Kidney capillary endothelial cell (primary cell): ENCODE data around the gene APOBEC3G.
A peak's percentile ranks its signal among the peaks of the same experiment; 100 is the strongest.

Experiments used
- DNase-seq: peaks from one replicate; pipeline ENCODE4 v3.0.0-alpha.2; 2018; ENCODE audit warnings: low spot score

The APOBEC3G gene

DNA sequence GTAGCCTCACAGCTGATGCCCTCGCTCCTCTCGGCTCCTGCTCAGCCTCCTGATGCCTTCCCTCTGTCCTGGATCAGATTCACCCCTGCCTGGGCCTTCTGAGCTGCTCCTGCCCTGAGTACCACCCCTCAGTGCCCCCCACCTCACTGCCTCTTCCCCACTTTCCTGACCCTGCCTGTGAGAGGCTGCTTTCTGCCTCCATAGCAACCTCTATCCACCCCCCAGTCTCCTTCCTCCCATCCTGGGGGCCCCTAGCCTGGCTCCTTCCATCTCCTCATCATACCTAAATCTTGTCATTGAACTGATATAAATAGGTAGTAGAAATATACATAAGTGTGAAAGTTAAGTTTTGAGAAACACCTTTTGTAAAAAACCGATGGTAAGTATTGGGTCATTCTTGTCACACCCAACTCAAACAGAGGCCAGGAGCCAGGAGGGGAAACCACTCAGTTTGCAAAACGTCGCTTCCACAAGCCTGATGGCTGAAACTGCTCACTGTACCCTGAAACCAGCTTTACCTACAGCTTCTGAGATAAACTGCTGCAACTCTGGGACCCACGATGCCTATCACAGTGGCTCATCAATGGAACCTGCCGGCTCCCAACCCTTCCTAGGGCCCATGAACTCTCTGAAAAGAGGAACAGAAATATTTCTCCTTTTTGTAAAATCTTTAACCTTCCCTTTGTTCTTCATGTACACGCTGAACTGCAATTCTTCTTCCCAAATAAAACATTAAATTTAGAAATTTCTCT lies 15.2 kb downstream of the APOBEC3G start:
- no peak for DNase-seq

DNA sequence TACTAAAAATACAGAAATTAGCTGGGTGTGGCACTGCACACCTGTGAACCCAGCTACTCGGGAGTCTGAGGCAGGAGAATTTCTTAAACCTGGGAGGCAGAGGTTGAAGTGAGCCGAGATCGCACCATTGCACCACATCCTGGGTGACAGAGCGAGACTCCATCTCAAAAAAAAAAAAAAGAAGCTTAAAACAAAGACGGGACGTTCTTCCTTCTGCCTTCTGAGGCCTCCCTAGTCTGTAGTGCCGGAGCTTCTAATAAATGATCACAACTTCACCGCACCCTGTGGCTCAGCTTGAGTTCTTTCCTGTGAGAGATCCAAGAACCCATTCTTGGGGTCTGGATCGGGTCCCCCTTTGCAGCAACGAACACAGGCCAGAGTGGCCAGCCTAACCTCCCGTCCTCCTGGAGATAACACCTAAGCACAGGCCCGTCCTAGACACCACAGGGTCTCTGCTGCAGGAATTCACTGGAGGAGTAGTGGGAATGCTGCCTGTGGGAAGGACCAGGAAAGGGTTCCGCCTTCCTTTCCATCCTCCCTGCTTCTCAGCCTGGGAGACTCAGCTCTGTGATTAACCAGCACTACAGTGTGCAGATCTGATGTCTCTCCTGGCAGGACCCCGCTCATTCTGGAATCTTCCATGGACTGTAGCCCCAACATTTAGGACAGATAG lies 17.8 kb downstream of the APOBEC3G start:
- DNase-seq: no peak

- no peak for DNase-seq
Measured at GRCh38 chr22:39095971-39096370, 18.9 kb downstream of the APOBEC3G start.

DNA sequence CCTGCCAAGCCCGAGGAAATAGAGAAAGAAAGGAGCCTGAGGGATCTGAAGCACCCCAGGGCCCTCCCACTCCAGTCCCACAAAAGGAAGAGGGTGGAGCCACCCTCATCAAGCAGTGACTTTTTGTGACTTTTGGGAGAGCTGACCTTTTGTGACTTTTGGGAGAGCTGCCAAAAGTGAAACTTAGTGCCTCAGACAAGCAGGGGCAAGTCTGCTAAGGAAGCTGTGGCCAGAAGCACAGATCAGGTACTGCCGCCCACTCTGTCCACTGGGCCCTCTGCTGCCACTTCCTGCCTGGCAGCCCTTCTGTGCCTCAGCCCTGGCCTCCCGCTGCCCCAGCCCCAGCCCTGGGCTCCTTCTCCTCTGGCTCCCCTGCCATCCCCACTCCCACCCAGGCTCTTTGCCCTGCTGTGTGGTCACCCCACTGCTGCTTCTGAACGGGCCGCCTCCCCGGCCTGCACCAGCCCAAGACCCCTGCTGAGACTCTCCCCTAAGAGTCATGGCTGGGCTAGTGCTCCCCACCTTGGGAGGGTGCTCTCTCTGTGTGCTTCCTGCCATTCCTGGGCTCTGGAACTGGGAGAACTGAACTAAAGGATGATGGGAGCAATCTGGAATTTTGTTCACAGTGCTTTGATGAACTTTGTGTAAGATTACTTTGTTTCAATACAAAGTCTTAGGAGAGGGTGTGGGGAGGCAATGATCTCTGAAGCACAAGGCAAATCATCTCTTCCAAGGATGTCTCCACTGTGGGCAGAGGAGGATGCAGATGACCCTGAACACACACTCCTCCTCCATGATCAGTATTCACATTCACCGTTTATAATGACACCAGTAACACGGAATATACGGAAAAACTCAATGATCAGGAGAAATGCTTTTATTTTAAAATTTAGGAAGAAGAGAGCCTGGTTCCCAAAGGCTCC lies 20.3 kb downstream of the APOBEC3G start, which contains the start of gene APOBEC3H:
APOBEC3H (plus strand) TSS at position 147 of the 923 bp plus-strand sequence. CDS start 3,035 bp downstream, outside the sequence.
- no peak for DNase-seq

- DNase-seq: no peak
Measured at GRCh38 chr22:39098026-39098425, 21.0 kb downstream of the APOBEC3G start.

DNA sequence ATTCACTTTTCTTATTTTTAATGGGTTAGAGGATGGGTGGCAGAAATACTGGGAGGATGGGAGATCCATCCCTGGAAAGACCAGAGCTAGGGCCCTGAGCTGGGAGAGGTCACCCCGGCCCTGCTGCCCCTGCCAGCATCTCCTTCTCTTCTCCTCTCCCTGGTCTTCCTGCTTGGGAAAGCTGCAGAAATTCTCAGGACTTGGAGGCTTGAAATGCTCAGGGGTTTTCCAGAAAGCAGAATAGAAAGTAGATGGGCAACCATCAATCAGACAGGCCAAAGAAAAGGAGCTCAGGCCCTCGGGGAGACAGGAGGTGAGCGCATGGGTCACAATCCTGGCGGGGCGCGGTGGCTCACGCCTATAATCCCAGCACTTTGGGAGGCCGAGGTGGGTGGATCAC lies 21.5 kb downstream of the APOBEC3G start:
- no peak for DNase-seq

- no peak for DNase-seq
Measured at GRCh38 chr22:39101226-39101625, 24.2 kb downstream of the APOBEC3G start.

DNA sequence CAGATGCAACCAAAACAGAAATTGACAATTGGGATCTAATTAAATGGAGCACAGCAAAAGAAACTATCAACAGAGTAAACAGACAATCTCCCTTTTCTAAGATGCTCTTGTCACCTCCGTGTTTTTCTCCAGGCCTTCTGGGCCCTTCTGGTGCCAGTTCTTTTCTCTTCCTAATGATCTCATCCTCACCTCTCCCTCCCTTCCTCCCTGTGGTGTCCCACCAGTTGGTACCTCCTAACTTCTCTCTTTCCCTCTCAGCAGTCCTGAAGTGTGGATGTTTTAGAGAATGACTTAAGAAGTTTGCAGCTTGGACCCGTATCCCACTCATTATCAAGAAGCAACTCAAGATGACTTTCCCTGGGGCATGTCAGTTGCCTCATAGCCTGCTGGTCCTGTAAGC lies 26.4 kb downstream of the APOBEC3G start:
- DNase-seq: no peak

DNA sequence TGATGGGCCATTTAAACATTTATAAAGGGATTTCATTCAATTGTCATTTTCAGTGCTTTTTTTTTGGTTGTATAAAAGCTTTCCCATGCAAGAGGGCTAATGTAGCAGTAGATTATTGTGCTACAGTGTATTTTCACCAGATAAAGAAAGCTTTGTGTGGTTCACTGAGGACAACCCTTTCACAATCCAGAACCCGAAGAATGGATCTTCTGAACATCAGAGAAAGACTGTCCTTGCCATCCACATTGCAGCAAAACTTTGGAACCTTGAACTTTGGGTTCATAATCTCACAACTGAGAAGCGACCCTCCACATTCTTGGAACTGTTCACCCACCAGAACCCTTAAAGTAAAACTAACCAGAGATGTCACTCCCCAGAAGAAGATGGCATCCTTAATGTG lies 29.3 kb downstream of the APOBEC3G start:
- no peak for DNase-seq

DNA sequence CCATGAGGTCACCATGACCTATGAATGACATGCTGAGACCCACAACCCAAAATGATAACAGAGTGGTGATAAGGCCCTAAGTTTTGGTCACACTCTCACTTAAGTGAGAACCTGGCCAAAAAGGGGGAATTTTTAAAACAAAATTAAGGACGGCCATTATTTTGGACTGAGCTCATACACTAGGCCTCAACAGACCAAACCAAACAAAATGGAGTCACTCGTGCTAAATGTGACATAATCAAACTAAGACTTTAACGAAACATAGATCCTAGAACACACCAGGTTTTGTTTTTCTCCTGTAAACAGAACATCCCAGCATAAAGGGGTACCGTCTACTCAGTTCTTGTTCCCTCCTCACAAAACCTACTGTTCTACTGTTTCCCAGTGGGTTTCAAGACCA lies 31.4 kb downstream of the APOBEC3G start:
- no peak for DNase-seq

DNA sequence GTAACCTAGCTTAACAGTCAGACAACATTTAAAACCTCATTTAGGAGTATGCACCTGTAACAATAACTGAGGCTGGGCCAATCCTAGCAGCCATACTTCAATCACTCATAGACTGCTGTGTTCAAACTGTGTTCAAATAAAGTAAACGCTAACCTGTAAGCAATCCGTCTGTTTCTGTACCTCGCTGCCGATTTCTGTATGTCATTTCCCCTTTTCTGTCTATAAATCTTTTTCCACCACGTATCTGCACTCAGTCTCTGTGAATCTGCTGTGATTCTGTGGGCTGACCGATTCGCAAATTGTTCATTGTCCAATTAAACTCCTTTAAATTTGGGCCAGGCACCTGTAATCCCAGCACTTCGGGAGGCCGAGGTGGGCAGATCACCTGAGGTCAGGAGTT lies 32.3 kb downstream of the APOBEC3G start:
- no peak for DNase-seq

DNA sequence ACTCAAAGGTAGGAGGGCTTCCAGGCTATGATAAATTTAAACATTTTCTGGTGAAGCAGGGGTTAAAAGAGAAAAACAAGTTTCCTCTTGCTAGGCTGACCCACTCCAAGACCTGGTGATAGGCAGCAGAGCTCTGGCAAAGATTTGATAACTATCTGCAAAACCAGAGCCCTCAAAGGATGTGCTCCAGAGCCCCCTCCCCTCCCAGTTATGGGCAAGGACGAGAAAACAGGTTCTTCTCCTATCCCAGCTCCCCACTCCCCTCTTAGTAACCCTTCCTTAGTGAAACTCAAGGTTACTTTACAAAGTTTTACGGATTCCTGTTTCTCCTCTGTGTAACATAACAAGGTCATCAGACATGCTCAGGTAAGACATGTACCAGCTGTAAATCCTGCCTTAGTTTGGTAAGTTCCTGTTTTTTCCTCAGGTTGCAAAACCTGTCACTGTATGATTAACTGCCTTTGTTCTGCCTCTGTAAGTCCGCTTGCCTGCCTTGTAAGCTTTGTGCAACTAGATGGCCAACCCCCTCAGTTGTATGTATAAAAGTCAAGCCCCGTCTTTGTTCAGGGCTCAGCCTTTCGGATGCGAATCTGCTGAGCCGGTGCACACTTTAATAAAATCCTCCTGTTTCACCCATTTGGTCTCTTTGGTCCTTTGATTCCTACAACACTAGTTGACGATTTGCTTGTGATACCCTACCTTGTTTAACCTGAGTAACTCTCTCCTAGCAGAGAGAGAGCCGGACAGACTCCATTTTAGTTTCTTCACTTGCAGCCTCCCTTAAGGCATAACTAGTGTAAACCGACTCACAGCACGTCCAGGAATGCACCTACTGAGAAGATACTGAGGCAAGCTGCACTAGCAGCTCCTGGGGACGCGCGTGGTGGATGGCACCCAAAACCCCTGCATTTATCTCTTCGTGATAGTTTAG lies 33.8 kb downstream of the APOBEC3G start:
- DNase-seq: no peak

DNA sequence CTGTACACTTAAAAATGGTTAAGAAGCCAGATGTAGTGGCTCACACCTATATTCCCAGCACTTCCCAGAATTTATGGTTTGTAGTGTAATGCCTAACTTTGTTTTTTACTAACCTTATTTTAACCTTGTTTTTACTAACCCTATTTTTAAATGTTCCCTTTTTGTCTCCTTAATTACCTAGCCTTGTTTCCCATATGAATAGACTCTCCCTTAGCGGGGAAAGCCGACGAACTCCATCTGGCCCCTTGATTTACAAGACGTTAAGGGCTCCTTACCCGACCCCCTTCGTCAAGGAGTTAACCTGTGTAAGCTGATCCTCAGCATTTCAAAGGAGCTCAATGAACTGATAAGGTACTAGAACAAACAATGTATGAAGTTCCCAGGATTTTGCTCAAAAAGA lies 37.0 kb downstream of the APOBEC3G start:
- no peak for DNase-seq

DNA sequence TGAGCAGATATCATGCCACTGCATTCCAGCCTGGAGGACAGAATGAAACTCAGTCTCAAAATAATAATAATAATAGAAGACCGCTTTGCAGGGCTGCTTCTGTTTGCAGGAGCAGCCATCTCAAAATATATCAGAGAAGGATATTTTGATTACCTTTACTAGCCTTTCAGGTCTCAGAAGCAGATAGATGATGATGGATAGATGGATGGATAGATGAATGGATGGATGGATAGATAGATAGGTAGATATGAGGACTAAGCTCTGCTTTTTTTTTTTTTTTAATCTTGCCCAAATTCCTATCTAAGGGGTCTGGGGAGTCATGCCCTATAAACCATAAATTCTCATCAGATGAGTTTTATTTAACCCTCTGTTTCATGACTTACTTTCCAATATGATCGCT lies 38.5 kb downstream of the APOBEC3G start:
- DNase-seq: no peak

GRCh38 chr22:39115977-39116621 lies 39.0 kb downstream of the APOBEC3G start:
- DNase-seq: no peak

- peak; percentile 10 for DNase-seq
Measured at GRCh38 chr22:39117585-39118191, 40.6 kb downstream of the APOBEC3G start.

DNA sequence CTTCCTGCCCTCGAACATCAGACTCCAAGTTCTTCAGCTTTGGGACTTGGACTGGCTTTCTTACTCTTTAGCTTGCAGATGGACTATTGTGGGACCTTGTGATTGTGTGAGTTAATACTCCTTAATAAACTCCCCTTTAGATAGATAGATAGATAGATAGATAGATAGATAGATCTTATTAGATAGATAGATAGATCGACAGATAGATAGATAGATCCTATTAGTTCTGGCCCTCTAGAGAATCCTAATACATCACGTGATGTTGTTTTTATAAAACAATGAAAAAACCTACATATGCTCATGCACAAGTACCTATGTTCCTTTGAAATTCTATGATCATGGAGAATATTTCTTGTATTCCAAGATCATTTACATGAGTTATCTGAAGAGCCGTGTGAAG lies 43.9 kb downstream of the APOBEC3G start:
- no peak for DNase-seq

DNA sequence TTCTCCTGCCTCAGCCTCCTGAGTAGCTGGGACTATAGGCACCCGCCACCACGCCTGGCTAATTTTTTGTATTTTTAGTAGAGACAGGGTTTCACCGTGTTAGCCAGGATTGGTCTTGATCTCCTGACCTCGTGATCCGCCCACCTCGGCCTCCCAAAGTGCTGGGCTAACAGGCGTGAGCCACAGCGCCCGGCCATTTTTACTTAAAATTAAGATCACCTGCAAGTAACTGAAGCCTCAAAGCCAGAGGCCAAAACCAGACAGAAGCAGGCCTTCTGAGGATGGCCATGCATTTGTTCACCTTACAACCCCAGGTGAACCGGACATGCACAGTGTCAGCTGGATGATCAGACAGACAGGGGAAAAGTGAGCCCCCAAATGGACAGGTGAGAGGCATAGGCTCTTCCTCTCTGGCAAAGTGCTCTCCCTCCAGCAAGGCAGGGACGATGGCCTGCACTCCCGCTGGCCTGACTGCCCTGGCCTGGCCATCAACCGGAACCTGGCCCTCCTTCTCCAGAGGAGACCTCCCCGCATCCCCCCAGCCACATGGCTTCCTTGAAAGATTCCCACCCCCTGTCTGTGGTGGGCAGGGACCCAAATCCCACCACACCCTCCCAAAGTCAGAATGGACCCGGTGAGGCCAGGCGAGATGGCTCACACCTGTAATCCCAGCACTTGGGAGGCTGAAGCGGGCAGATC lies 45.8 kb downstream of the APOBEC3G start:
- DNase-seq: no peak

DNA sequence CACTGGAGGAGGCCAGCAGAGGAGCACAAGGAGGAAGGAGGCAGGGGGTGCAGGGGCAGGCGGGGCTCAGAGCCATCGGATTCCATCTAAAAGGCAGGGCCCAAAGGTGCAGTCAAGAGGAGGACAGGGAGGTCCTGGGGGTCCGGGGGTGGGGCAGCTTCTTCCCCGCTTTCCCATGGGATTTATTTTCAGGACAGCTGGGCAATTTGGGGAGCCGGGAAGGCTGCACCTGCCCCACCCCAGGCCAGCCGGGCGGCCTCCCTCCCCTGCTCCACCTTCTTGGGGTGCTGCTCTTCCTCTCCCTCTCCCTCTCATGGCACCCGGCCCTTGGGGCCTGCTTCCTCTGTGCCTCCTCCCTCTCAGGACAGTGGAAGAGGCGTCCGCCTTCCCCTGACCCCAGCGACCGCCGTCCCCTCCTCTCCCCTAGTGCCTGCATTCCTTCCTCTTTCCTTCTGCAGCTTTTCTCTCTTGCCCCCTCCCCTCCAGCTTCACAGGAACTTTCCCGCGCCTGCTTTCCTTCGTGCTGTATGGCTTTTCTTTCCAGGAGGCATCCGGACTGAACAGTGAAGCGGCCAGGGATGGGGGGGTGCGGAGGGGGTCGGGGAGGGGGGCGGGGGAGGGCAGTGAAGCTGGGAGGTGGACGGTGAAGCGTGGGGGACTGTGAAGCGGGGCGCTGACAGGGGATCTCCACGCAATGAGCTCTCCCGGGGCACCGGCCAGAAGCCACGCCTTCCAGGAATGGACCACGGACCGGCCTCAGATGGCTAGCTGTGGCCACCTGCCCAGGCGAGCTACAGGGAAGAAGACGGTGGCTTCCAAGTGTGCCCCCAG lies 46.9 kb downstream of the APOBEC3G start:
- no peak for DNase-seq
